ENCODE results near the gene GABPA.
"Not testable (repeated sequence)": the region's sequence is repeated elsewhere in the genome, so short reads cannot be mapped to it uniquely, and the experiment has no call there.

Gene GABPA

GRCh38 chr21:25737421-25737820, 2.6 kb downstream of the GABPA start:
- DNase-seq (ENCODE audit: low read depth): no peak

GRCh38 chr21:25742900-25743299, 8.1 kb downstream of the GABPA start:
- DNase-seq (ENCODE audit: low read depth): no peak

GRCh38 chr21:25744854-25745253, 10.1 kb downstream of the GABPA start:
- DNase-seq (ENCODE audit: low read depth): no peak

GRCh38 chr21:25750085-25750484, 15.3 kb downstream of the GABPA start:
- no peak for DNase-seq (ENCODE audit: low read depth)

- DNase-seq (ENCODE audit: low read depth): no peak
Measured at GRCh38 chr21:25752416-25752815, 17.6 kb downstream of the GABPA start.

- DNase-seq (ENCODE audit: low read depth): no peak
Measured at GRCh38 chr21:25756190-25756932, 21.6 kb downstream of the GABPA start.

GRCh38 chr21:25757531-25757930, 22.8 kb downstream of the GABPA start:
- no peak for DNase-seq (ENCODE audit: low read depth)

- DNase-seq (ENCODE audit: low read depth): no peak
Measured at GRCh38 chr21:25759573-25759972, 24.8 kb downstream of the GABPA start.

GRCh38 chr21:25760061-25760460, 25.3 kb downstream of the GABPA start:
- no peak for DNase-seq (ENCODE audit: low read depth)

GRCh38 chr21:25760677-25761076, 25.9 kb downstream of the GABPA start:
- DNase-seq (ENCODE audit: low read depth): no peak

- DNase-seq (ENCODE audit: low read depth): no peak
Measured at GRCh38 chr21:25764065-25764464, 29.3 kb downstream of the GABPA start.

GRCh38 chr21:25767921-25768320, 33.1 kb downstream of the GABPA start:
- no peak for DNase-seq (ENCODE audit: low read depth)

- DNase-seq (ENCODE audit: low read depth): no peak
Measured at GRCh38 chr21:25772686-25773085, 37.9 kb downstream of the GABPA start.

- no peak for DNase-seq (ENCODE audit: low read depth)
Measured at GRCh38 chr21:25776440-25776839, 41.7 kb downstream of the GABPA start.

GRCh38 chr21:25778126-25778875, 43.5 kb downstream of the GABPA start:
- DNase-seq (ENCODE audit: low read depth): not testable (repeated sequence)

GRCh38 chr21:25788677-25789076, 53.9 kb downstream of the GABPA start:
- DNase-seq (ENCODE audit: low read depth): no peak

GRCh38 chr21:25790122-25790877, 55.5 kb downstream of the GABPA start:
- no peak for DNase-seq (ENCODE audit: low read depth)

- no peak for DNase-seq (ENCODE audit: low read depth)
Measured at GRCh38 chr21:25790878-25791204, 56.1 kb downstream of the GABPA start.

- DNase-seq (ENCODE audit: low read depth): no peak
Measured at GRCh38 chr21:25791319-25791718, 56.5 kb downstream of the GABPA start.

GRCh38 chr21:25801217-25802014, 66.6 kb downstream of the GABPA start:
- DNase-seq (ENCODE audit: low read depth): peak; percentile 67

- no peak for DNase-seq (ENCODE audit: low read depth)
Measured at GRCh38 chr21:25806060-25806459, 71.3 kb downstream of the GABPA start.

GRCh38 chr21:25807191-25807590, 72.4 kb downstream of the GABPA start:
- no peak for DNase-seq (ENCODE audit: low read depth)

Measured in stimulated activated CD8-positive, alpha-beta memory T cell treated with anti-CD3 and anti-CD28 coated beads, Interleukin-7, amount 100 ng/mL, for 24 hours (primary cell).